ENCODE measurements around the gene CNST.
"Not testable (repeated sequence)": the region's sequence is repeated elsewhere in the genome, so short reads cannot be mapped to it uniquely, and the experiment has no call there.

The CNST gene

DNA sequence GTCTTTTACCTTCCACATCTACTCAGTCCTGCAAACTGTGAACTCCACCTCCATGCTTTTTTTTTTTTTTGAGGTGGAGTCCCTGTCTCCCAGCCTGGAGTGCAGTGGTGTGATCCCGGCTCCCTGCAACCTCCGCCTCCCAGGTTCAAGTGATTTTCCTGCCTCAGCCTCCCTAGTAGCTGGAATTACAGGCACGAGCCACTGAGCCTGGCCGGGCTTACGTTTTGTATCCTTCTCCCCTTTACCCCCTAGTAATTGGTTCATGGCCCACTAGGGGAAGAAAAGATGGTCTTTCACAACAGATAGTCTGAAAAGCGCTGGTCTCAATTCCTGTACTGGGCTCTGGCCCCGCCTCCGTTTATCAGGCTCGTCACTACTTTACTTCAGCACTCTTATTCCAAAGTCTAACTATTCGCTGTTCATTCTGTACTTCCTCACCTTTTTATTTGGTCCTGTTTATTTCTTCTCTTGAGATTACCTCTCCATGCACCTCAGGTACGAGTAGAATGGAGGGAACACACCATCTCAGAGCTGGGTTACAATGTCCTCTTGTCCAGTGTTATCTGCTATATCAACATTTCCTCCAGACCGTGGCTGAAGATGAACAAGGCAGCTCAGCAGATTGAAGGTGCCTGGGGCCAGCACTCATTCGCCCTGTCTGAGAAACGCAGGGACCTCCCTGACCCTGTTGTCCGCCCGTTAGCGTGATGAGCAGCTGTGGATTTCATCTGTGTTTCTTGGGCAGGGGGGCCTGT lies 16.2 kb downstream of the CNST start:
- no peak for DNase-seq (ENCODE audit: insufficient read length, low spot score)
- FAIRE-seq, result no peak

DNA sequence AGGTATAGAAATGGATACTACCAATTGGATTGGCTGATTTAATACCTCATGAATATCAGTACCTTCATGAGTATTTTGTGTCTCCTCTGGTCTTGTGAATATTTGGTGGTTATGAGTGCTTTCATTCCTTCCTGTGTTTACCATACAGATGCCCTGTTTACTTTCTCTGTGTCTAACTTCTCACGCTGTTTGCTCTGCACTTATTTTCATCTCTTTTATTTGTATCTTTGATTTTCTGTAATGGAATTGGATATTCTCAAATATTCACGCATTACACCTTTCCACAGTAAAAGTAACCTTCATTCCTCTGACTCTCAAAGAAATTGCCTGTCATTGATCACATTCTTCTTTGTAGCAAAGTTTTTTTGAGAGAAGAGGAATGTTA lies 16.8 kb downstream of the CNST start:
- FAIRE-seq (no peak), DNase-seq (ENCODE audit: insufficient read length, low spot score) (no peak)

DNA sequence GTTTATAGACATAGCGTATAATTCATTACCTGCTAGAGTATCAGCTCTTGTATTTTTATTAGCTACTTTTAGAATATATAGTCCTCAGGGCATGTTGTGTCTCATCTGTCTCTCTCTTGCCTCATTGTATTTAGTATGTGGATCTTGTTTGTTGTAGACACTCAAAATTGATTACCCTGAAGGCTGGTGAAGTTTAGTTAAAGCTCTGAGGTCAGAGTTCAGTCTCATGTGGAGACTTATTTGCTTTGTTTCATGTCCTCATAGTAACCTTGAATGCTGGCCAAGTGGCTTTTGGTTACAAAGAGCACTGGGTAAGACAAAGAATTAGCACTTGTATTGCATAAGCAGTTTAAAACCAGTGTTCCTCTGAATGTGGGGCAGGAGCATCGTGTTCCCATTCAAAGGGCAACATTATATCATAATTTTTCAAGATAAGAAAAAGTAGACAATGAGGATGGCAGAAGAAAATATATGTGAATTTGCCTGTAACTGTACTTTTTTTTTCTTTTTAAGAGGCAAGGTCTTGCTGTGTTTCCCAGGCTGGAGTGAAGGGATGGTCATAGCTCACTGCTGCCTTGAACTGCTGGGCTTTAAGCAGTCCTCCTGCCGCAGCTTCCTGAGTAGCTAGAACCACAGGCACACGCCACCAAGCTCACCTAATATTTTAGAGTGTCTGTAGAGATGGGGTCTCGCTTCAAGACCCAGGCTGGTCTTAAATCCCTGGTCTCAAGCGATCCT lies 17.4 kb downstream of the CNST start:
- FAIRE-seq (no peak), DNase-seq (ENCODE audit: insufficient read length, low spot score) (no peak)

DNA sequence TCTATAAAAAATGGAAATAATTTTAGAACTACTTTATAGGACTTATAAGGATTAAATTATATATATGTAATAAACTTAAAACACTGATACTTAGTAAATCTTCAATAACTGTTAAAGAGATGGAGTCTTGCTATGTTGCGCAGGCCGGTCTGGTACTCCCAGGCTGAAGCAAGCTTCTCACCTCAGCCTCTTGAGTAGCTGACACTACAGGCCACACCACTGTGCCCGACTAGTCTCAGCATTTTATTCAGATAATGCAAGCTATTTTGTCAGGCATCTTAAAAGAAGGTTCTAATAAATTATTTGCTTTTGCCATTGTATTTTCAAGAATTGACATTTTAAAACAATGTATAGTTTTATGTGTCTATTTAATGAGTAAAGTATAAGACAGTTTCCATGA lies 20.8 kb downstream of the CNST start:
- FAIRE-seq (no peak), DNase-seq (ENCODE audit: insufficient read length, low spot score) (no peak)

DNA sequence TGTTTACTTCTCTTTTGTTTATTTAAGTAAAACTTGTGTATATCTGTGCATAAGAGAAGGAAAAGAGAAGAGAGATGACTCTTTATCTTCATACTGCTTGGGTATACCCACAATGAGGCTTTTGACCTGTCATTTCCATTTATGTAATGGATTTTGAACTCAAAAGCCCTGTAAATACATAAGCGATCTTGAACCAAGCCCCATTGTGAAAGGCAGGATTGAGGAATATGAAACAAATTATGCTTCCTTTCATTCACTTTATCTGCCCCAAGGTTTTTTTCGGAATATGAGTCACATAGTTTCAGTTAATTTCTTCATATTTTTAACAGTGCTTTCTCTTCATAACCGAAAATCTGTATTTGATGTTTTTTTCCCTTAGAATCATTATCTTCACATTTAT lies 21.4 kb downstream of the CNST start:
- FAIRE-seq, result peak; percentile 73
- no peak for DNase-seq (ENCODE audit: insufficient read length, low spot score)

DNA sequence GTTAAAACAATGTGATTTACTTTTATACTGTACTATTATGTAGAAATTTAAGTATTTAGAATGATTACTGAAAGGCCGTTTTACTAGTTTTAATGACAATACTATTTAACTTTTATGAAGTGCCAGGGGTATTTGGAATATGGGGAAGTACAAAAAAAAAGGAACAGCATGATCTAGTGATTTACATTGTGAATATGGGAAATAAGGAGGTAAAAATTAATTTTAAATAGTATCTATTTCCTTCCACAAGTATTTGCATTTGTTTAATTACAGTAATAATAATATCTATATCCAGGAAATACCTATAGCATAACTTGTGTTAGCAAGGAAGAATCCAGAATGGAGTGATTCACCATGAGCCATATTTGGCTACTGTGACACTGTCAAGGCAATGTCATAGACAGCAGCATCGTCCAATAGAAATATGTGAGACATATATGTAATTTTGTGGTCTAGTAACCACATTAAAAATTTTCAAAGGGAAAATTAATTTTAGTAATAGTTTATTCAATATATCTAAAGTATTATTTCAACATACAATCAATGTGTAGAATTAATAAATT lies 22.0 kb downstream of the CNST start:
- no peak for FAIRE-seq

DNA sequence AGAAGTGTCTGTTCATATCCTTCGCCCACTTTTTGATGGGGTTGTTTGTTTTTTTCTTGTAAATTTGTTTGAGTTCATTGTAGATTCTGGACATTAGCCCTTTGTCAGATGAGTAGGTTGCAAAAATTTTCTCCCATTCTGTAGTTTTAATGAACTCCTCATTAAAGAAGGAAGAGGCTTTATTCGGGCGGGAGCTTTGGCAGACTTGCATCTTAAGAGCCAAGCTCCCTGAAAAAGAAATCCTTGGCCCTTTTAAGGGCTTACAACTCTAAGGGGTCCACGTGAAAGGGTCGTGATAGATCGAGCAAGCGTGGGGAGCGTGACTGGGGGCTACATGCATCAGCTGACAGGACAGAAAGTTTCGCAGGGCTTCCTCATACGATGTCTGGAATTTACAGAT lies 23.7 kb downstream of the CNST start:
- not testable (repeated sequence) for DNase-seq (ENCODE audit: insufficient read length, low spot score); FAIRE-seq

More for the DNA sequence above, 22.0 kb downstream of the CNST start:
- no peak for DNase-seq (ENCODE audit: insufficient read length, low spot score)

DNA sequence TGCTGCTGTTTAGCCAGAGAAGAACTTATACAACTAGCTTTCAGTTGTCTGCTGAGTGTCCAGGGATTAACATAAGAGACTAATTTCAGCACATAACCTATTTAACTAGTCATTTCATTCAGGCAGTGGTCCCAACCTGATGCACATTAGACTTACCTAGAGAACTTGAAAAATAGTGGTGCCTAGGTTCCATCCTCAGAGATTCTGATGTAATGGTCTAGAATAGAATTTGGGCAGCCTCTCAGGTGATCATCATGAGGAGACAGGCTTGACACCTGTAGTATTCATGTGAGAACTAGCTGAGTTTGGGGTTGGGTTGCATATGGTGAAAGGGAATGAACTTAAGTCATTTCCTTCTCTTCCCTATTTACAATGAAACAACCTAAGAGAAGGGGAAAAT lies 24.8 kb downstream of the CNST start:
- FAIRE-seq, result no peak

DNA sequence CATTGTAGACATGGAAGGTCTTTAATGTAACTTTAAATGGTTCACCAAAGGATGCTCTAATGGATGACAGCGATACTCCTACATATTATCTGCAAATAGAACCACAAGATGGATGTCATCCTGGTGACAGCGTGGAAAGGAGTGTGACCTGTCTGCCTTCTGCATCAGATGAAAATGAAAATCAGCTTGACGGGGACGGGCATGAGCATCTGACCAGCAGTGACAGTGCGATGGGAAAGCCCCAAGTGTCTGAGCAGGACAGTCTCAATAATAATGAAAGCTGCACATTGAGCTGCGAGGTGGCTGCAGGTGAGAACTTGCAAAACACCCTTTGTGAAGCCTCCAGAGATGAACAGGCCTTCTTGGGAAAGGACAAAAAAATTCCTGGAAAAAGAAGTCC lies 25.2 kb downstream of the CNST start:
- FAIRE-seq, result peak; percentile 96

More for the DNA sequence above, 24.8 kb downstream of the CNST start:
- DNase-seq (ENCODE audit: insufficient read length, low spot score), result no peak

DNA sequence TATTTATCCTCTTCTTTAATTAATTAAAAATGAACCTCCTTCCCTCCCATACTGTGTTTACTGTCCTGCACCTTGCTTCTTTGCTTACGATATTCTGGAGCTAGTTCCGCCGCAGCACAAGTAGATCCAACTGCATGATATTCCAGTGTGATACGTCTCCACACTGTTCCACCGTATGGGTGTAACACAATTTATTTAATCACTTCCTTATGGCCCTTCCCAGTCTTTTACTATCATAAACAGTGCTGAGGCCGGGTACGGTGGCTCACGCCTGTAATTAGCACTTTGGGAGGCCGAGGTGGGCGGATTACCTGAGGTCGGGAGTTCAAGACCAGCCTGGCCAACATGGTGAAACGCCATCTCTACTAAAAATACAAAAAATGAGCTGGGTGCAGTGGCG lies 25.7 kb downstream of the CNST start:
- no peak for FAIRE-seq

More for the DNA sequence above, 25.2 kb downstream of the CNST start:
- DNase-seq (ENCODE audit: insufficient read length, low spot score), result no peak

DNA sequence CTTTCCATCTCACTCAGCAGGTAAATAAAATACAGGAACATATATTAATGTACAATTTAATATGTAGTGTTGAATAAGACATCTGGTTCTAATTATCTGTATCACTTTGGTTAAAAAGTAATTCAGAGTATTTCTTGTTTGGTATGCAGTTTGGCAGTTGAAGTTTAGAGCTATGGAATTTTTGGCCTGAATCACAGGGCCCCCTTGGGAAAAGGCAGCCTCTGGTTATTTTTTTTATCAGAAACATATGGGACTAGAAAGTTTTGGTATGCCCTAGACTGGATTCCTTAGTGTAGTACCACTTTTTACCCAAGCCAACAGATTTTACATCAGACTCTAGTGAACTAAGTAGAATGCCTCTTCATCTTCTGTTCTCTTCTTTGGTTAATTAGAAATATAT lies 26.4 kb downstream of the CNST start:
- DNase-seq (ENCODE audit: insufficient read length, low spot score) (no peak), FAIRE-seq (no peak)

More for the DNA sequence above, 25.7 kb downstream of the CNST start:
- no peak for DNase-seq (ENCODE audit: insufficient read length, low spot score)

DNA sequence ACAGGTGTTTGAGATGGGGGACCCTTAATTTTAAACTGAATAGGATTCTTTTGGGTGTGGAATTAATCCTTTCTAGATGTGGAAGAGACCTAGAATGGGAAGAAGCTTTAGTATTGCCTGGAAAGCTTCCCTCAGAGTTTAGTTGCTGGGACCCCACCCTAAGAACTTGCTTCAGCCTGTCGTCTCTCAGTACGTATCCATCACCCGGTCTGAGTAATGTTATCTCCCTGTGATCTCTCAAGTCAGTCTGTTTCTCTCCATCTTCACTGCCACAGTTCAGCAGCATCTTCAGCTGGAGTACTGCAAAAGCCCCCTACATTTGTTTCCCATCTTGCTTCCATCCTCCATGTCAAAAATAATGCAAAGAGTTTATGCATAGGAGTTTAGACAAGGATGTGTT lies 28.9 kb downstream of the CNST start:
- DNase-seq (ENCODE audit: insufficient read length, low spot score), result no peak
- no peak for FAIRE-seq

DNA sequence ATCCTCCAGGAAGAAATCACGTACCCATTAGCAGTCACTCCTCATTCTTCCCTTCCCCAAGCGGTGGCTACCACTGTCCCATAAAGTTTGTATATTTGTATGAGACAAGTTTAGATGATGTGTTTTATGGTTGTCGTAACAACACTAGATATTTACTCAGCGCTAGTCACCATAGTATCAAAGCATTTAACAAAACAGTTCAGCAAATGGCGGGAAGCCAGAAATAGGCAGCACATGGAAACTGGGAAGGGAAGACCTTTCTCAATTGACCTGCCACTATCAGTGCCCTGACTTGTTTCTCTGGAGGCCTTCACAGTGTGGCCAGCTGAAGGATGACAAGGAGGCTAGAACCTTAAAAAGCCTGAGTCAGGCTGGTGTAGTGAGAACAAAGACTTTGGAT lies 31.1 kb downstream of the CNST start:
- FAIRE-seq, result no peak
- no peak for DNase-seq (ENCODE audit: insufficient read length, low spot score)

DNA sequence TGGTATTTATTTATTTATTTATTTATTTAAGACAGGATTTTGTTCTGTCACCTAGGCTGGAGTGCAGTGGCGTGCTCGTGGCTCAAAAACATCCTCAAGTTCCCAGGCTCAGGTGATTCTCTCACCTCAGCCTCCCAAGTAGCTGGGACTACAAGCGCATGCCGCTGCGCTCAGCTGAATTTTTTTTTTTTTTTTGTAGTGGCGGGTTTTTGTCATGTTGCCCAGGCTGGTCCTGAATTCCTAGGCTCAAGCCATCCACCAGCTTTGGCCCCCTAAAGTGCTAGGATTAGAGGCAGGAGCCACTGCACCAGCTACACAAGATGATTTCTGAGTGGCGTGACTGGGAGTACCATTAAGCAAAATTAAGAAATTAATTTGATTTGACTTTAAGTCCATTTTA lies 31.7 kb downstream of the CNST start:
- FAIRE-seq (no peak), DNase-seq (ENCODE audit: insufficient read length, low spot score) (no peak)

DNA sequence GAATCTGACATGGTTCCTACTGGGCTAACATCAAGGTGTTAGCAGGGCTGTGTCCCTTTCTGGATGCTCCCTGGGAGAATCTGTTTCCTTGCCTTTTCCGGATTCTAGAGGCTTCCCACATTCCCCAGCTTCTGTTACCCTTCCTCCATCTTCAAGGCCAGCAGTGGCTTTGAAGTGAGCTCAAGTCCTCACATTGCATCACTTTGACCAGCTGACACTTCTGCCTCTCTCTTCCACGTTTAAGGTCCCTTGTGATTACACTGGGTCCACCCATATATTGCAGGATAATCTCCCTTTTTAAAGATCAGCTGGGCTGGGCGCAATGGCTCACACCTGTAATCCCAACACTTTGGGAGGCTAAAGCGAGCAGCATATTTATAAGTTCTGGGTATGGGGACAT lies 33.1 kb downstream of the CNST start:
- DNase-seq (ENCODE audit: insufficient read length, low spot score) (no peak), FAIRE-seq (no peak)

DNA sequence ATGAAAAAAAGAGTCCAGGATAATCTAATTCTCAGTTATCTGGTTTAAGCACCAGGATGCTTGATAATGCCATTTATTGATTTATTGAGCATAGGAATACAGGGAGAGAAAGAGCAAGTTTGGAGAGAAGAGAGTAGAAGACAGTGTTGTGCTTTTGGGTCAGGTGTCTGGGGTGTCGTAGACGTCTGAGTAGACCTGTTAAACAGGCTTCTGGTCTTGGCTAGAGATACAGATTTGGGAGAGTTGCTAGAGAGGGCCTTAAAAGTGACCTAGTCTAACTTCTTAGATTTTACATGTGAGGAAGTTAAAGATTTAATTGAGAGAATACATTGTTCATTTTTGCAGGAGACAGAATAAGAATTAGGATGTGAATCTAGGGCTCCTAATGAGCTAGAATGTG lies 34.3 kb downstream of the CNST start:
- peak; percentile 8 for FAIRE-seq
- DNase-seq (ENCODE audit: insufficient read length, low spot score), result no peak

DNA sequence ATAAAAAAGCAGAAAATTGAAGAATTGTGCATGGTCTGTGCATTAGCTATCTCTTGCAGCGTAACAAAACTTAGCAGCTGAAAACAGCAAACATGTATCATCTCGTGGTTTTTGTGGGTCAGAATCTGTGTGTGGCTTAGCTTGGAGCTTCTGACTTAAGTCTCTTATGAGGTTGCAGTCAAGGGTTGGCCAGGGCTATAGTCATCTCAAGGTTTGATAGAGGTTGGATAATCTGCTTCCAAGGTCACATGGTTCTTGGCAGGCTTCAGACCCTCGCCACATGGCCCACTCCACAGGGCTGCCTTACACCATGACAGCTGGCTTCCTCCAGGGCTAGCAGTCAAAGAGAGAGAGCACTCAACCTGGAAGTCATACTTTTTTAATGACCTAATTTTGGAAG lies 35.9 kb downstream of the CNST start:
- FAIRE-seq, result no peak
- DNase-seq (ENCODE audit: insufficient read length, low spot score), result no peak

DNA sequence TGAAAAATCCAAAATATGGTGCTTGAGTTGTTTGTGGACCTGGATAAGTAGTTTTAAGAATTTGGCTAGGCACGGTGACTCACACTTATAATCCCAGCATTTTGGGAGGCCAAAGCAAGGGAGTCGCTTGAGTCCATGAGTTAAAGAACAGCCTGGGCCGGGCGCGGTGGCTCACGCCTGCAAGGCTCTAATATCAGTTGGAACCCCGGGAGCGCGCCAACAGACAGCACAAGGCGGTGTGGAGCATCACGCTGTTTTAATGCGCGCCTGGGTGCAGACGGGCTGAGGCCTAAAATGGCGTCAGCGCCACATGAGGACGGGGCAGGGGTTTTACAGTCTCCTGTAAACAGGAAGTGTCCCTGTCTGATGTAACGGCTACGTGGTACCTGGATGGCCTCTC lies 39.0 kb downstream of the CNST start:
- DNase-seq (ENCODE audit: insufficient read length, low spot score); FAIRE-seq: not testable (repeated sequence)

DNA sequence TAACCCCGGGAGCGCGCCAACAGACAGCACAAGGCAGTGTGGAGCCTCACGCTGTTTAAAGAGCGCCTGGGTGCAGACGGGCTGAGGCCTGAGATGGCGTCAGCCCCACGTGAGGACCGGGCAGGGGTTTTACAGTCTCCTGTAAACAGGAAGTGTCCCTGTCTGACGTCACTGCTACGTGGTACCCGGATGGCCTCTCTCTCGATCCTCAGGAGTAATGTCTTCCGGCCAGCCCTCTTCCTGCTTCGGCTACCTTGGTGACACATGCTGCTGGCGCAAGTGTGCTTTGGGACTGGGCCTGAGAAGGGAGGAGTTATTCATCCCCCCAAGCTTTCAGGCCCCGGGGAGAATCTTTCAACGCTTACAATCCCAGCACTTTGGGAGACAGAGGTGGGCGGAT lies 41.2 kb downstream of the CNST start:
- FAIRE-seq (no peak), DNase-seq (ENCODE audit: insufficient read length, low spot score) (no peak)

DNA sequence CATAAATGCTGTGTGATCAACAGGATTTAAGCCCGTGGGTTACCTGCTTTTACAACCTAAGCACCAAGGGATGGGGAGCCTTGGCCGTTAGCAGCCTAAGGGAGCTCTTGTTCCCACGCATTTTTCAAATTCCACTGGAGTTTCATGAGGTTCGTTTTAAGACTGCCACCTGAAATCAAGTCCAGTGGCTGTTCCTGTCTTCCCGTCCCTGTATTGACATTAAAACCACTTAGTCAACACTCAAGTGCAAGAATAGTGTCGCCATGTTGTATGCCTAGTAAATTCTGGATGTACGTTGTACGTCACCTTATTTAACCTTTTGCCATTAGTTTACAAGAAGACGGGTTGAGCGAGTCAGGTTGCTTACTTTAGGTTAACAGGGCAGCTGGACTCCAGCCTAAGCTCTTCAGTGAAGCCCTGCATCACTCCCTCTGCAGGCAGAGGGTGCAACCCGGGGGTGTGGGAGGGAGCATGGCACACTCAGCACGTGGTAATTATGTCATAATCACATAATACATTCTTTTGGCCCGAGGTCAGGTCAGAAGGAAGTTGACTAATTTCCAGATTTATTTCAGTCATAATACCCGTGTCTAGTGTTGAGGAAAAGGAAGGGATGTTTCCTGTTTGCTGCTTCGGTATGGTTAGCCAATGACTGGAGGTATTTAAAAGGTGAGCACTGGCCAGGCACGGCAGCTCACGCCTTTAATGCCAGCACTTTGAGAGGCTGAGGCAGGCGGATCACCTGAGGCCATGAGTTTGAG lies 42.5 kb downstream of the CNST start:
- DNase-seq (ENCODE audit: insufficient read length, low spot score), result peak; percentile 29
- FAIRE-seq, result no peak

DNA sequence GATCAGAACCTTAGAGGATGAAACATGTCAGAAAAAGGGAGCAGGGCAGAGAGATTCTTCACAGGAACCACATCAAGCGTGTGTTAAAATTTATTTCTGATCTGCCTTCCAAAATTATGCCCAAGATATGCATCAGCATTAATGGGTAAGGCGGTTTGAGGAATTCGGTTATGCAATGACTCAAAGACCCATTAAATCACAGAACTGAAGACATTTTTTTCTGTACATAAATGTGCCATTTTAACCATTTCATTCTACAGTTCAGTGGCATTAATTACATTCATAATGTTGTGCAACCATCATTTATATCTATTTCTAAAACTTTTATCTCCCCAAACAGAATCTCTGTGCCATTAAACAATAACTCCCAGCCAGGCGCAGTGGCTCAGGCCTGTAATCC lies 43.4 kb downstream of the CNST start:
- FAIRE-seq (no peak), DNase-seq (ENCODE audit: insufficient read length, low spot score) (no peak)
